ENCODE data around the gene FBXL17.

GRCh38 chr5:107857785-107858184, 524.1 kb downstream of the FBXL17 start:
- TF ChIP-seq EZH2 (IDR thresholded peaks at IDR 0.05; ENCODE audit: borderline replicate concordance, insufficient read depth, low read depth, low read length, poor library complexity, severe bottlenecking), result no peak
- TF ChIP-seq CTCF (IDR thresholded peaks at IDR 0.05), result no peak
